Lower leg skin (tissue), 4 donors: Measurements from ENCODE around the gene ZNF710. TPM values are rescaled to one million over a fixed set of nuclear protein-coding genes. Genes with fewer than 3 reads are reported as not detected.

Source experiments
- DNase-seq, 2 donors: peaks; one replicate each; pipeline ENCODE4 v3.0.0-alpha.2; 2019; ENCODE audit warnings: low spot score in 2 of 2
- H3K4me3 ChIP-seq: fragments of 200-600 bp; sonication (generic); 2 replicates; pipeline ENCODE4 v1.5.1; 2017; ENCODE audit warnings: mild to moderate bottlenecking, low read depth; ENCODE audit not compliant: poor library complexity, severe bottlenecking
- CTCF ChIP-seq, 3 donors: fragments of 450-650 bp; IDR thresholded peaks; one replicate each; pipeline ENCODE4 v1.5.1; 2016; ENCODE audit warnings: antibody characterized with exemption in 3 of 3, mild to moderate bottlenecking in 3 of 3, moderate library complexity in 2 of 3
- POLR2A ChIP-seq, 2 donors: fragments of 450-650 bp; IDR thresholded peaks; one replicate each; pipeline ENCODE4 v1.6.1; 2016 to 2017; ENCODE audit warnings: antibody characterized with exemption in 2 of 2, mild to moderate bottlenecking in 1 of 2, moderate library complexity in 1 of 2
- WGBS, 2 donors: methylation state at CpG; one replicate each; pipeline ENCODE4 v1.1.5; 2018; 5-methylcytosine and 5-hydroxymethylcytosine counted together
- intact Hi-C: fragments of 100-400 bp; cut with DNase I; formaldehyde crosslinking; loops from one replicate; pipeline ENCODE4 v1.15.0; 2023; ENCODE audit warnings: low total_unique reads
- total RNA-seq, 4 donors: library from RNA; depleted of rRNA; stranded (reverse); fragments of >200 nt; gene quantifications; one replicate each; pipeline ENCODE4 v1.1.0, GENCODE V29; 2016

ZNF710 gene
- total RNA-seq, 4 donors from 2014 or later = 27.2 to 34.3 (median 32.4) TPM

GRCh38 chr15:90008607-90009006 lies 7.5 kb downstream of the ZNF710 start:
- TF ChIP-seq CTCF (IDR thresholded peaks at IDR 0.05) (no peak), POLR2A (IDR thresholded peaks at IDR 0.05) (no peak)
- intact Hi-C loops = no loop called here
- no peak overlapping the region for H3K4me3 ChIP-seq
- 87 to 91% methylated on average over 7 of the region's 7 CpGs for WGBS, 2 donors
- DNase-seq = no peak

- DNase-seq = peak in 1 of 2 donors; percentile 68
- no peak for TF ChIP-seq POLR2A (IDR thresholded peaks at IDR 0.05)
- TF ChIP-seq CTCF (IDR thresholded peaks at IDR 0.05) = no peak
- WGBS, 2 donors = 89 to 94% methylated on average over 6 of the region's 6 CpGs
- intact Hi-C loops = no loop called here
- H3K4me3 ChIP-seq = no peak overlapping the region
Observed at GRCh38 chr15:90009301-90010022, 8.3 kb downstream of the ZNF710 start.

DNA sequence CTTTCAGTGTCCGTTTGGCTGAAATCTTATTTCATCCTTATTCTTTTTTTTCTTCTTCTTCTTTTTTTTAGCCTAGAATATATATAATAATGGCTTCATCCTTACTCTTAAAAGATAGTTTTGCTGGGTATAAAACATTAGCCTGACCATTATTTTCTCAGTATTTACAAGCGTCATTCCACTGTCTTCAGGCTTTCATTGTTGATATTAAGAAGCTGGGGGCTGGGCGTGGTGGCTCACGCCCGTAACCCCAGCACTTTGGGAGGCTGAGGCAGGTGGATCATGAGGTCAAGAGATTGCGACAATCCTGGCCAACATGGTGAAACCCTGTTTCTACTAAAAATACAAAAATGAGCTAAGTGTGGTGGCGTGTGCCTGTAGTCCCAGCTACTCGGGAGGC lies 10.6 kb downstream of the ZNF710 start:
- no peak overlapping the region for H3K4me3 ChIP-seq
- intact Hi-C loops = no loop called here
- TF ChIP-seq POLR2A (IDR thresholded peaks at IDR 0.05) = no peak
- WGBS, 2 donors = 96 to 97% methylated on average over 8 of the region's 8 CpGs
- no peak for DNase-seq

DNA sequence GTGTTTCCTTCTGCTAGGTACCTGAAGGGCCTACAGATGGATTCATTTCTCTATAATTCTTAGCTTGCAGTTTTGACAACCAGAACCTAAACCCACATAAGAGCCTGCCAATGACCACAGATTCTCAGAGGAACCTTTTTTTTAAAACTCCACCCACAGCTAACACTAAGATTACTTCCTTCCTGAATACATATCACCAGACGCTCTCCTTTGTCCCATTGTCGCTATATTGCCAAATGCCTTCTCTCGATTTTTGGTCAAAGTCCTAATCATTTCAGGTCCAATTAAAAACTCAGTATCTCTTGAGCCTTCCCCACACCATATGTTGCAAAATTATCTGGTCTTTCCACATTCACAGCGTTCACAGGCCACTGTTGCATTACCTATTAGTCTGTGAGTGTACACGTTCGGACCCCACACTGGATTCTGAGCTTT lies 12.4 kb downstream of the ZNF710 start:
- intact Hi-C loops = no loop called here
- no peak for TF ChIP-seq POLR2A (IDR thresholded peaks at IDR 0.05)
- no peak for TF ChIP-seq CTCF (IDR thresholded peaks at IDR 0.05)
- DNase-seq = peak in 1 of 2 donors; percentile 40
- H3K4me3 ChIP-seq = no peak overlapping the region
- 67 to 73% methylated on average over 6 of the region's 6 CpGs for WGBS, 2 donors

- no peak for DNase-seq
- TF ChIP-seq CTCF (IDR thresholded peaks at IDR 0.05) = no peak
- TF ChIP-seq POLR2A (IDR thresholded peaks at IDR 0.05) = no peak
- WGBS, 2 donors = 89 to 93% methylated on average over 6 of the region's 6 CpGs
- intact Hi-C loops = no loop called here
- no peak overlapping the region for H3K4me3 ChIP-seq
Observed at GRCh38 chr15:90015294-90015693, 14.2 kb downstream of the ZNF710 start.

- WGBS, 2 donors = 84 to 86% methylated on average over 8 of the region's 8 CpGs
- no peak for TF ChIP-seq CTCF (IDR thresholded peaks at IDR 0.05)
- TF ChIP-seq POLR2A (IDR thresholded peaks at IDR 0.05) = no peak
- DNase-seq = peak in 1 of 2 donors; percentile 43
- no peak overlapping the region for H3K4me3 ChIP-seq
- intact Hi-C loops = no loop called here
Observed at GRCh38 chr15:90015749-90016148, 14.6 kb downstream of the ZNF710 start.
